Stimulated activated CD4-positive, alpha-beta T cell treated with anti-CD3 and anti-CD28 coated beads, TNF-alpha, amount 100 ng/mL, for 4 hours (primary cell): ENCODE results near the gene SNRNP27.
A peak's percentile ranks its signal among the peaks of the same experiment; 100 is the strongest.
"Not testable (repeated sequence)": the region's sequence is repeated elsewhere in the genome, so short reads cannot be mapped to it uniquely, and the experiment has no call there.

Experiments used
- DNase-seq, 3 experiments: peaks; one replicate each; pipeline ENCODE4 v3.0.0-alpha.2; 2020; ENCODE audit warnings: low read depth in 3 of 3

The SNRNP27 gene

DNA sequence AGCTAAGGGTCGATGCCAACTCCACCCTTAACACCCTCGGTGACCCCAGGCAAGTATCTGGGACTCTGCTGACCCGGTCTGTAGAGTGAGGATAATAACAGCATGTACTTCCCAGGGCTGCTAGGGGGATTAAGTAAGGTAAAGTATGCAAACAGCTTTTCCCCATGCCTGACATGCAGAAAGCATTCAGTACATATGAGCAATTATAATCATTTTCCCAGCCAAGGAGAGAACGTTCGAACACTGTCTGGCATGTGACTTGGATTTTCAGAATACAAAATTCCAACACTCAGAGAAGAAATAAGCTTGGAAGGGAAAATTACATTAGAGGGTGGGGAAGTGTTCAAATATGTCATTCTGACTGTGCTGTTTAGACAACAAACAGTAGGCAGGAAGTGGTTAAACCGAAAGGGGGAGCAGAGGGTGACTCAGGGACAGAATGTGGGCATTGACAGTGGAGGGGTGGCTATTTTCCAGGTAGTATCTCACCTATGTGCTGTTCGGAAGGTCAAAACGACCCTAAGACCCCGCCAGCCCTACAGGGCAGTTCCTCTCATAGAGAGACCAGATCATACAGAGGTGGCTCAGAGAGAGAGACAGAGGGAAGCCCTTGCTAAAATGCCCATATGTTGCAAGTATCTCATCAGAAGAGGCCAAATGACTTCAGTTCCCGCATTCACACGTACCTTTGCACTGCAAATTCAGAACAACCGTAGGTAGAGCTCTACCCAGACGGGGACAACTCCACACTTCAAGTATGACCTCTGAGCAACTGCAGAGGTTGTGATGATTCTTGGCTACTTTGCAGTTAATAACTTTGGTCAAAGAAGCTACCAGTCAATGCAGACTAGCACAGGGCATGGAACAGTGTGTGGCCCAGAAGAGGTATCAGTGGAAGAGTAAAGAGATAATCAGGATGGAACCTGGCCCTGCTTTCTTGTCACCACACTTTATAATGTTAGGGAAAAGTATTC, 52.9 kb downstream of the SNRNP27 start:
- peak in 2 of 3 experiments; percentile 10 to 22 for DNase-seq

DNA sequence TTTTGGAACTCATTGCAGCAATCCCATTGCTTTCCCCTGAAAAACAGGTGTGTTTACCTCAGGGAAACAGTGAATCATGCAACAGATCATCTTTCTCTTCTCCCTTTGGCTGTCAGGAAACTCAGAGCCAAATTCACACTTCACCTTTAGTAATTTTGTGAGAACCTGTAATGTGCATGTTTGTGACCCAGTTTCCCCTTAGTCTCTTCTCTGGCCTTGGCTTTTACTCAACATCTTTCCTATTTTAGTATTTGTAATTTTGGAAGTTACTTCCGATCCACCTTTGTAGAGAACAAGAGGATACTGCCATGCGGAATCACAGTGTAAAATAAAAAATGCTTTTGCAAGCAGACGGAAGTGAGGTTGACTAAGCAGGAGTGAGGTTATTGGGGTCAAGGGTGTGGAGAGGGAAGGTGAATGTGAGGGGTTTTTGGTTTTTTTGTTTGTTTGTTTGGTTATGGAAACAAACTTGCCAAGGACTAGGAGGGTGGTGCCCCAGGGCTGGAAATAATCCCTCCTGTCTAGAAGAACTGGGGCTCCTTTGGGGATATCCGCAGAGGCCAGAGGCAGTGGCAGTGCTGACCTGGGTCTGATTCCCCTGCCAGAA, 53.7 kb downstream of the SNRNP27 start:
- DNase-seq: no peak

DNA sequence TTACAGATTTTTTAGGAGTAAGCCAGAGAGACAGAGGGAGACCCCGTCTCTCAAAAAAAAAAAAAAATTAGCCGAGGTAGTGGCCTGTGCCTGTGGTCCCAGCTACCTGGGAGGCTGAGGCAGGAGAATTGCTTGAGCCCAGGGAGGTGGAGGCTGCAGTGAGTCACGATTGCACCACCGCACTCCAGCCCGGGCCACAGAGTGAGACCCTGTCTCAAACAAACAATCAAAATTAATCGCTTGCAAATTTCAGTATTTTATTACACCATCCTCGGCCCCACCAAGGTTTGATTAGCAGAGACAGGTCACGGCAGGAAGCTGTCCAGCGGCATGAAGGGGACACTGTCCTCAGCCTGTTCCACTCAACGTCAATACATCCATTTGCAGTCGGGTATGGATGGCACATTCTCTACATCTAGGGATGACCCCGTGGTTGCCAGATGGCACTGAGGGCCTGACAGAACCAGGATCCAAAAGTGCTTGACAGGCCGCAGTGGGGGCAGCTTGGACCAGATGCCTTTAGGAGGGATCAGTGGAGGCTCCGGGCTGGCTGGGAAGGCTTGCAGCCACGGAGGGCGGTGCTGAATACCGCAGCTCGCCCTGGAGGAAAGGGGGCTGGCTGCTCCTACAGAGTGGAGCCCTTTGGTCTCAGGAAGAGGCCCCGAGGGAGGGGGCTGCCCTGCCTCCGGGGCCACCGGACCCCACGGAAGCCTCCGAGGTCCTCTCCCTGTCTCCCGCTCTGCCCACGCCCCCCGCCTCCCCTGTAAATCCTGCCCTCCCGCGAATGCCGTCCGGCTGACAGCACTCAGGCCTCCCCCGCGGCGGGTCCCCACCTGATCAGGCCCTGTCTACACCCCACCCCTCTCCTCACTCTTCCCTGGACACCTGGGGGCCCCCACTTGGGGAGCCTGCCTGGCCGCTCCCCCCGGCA, 54.5 kb downstream of the SNRNP27 start:
- no peak for DNase-seq

DNA sequence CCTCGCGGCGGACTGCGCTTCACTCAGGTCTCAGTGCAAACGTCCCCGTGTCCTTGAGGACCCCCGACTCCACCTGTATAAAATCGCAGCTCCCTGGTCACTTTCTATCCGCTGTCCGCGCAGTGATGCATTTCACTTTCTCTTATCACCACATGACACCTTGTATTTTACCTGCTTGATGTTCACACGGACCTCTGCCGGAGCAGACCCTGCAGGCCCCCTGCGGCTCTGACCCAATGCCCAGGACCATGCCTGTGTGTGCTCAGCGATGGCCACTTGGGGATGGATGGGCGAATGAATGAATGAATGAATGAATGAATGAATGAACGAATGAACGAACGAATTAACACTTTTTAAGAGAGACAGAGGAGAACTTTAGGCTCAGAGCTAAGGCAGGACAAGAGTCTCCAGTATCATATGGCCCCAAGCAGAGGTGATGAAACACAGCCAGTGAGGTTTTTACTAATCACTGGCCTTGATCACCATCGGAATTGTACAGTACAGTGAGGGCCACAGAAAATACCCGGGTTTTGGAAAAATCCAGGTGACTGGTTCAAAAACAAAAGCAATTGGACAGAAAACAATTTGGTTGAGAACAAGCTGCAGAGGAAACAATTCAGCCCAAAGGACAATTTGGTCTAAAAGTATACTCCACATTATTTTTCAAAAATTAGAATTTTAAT, 55.3 kb downstream of the SNRNP27 start:
- no peak for DNase-seq

DNA sequence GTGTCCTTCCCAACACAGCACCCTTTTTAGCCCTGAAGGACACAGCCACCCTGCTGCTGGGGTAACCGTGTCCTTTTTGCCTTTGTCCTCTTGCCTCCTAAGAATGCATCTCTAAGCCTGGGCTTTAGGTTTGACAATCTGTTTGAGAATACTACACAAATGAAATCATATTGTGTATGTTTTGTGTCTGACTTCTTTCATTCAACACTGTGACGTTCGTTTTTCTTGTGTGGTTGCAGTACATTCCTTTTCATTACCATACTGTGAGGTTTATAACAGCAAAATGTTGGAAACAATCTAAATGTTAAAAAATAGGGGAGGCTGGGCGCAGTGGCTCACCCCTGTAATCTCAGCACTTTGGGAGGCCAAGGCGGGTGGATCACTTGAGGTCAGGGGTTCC, 56.5 kb downstream of the SNRNP27 start:
- no peak for DNase-seq

DNA sequence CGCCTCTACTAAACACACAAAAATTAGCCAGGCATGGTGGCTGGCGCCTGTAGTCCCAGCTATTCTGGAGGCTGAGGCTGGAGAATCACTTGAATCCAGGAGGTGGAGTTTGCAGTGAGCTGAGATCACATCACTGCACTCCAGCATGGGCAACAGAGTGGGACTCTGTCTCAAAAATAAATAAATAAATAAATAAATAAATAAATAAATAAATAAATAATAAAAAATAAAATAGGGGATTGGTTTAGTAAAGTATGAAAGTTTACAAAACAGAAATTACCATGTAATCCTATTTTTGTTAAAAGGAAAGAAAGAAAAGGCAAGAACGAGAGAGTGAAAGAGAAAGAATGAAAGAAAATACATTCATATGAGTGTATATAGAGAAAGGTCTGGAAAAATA, 56.9 kb downstream of the SNRNP27 start:
- DNase-seq: not testable (repeated sequence)

DNA sequence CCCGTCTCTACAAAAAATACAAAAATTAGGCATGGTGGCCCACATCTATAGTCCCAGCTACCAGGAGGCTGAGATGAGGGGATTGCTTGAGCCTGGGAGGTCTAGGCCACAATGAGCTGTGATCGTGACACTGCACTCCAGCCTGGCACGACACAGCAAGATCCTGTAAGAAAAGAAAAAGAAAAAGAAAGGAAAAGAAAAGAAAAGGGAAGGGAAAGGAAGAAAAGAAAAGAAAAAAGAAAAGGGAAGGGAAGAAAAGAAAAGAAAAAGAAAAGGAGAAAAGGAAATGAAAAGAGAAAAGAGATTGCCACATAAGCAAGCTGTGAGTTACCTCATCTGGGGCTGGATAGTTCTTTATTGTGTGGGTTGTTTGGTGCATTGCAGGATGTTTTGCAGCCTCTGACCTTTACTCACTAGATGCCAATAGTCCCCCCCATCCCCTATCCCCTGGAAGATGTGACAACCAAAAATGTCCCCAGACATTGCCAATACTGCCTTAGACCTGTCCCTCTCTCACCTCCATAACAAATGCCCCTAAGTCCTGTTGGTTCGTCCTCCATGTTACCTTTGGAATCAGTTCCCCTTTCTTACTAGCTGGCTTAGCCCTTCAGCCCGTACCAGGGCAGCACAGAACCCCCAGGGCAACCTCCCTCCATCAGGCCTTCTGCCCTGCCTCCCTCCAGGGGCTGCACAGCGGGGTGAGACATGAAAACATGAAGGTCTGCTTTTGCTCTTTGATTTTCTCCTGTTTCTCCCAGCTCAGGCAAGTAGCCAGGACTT, 58.8 kb downstream of the SNRNP27 start:
- DNase-seq: no peak

DNA sequence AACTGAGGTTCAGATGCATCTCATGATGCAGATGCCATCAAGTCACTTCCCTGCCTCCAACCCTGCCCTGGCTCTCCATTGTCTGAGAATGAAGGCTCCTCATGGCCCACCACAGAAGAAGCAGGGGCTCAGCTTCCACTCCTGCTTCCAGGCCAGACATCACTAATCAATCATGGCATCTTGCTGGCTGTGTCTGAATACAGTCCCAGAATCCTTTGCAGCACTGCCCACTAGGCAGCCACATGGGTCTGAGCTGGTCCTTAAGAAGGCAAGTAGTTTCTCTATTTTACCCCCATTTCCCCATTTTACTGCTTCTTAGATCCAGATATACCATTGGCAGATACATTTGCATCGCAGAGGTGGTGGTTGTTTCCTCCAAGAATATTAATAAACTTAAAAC, 60.3 kb downstream of the SNRNP27 start:
- no peak for DNase-seq
